ENCODE measurements around the gene PHYH.
"Not testable (repeated sequence)": the region's sequence is repeated elsewhere in the genome, so short reads cannot be mapped to it uniquely, and the experiment has no call there.

The PHYH gene

GRCh38 chr10:13308096-13308495 is 8.2 kb upstream of the PHYH start:
- peaks cover 2% of the 10 kb centered on the region for H3K4me1 Mint-ChIP-seq (ENCODE audit: low read depth)
- DNase-seq: no peak
- no peaks in the 10 kb centered on the region for H3K36me3 Mint-ChIP-seq (ENCODE audit: low read depth)
- no peaks in the 10 kb centered on the region for H3K27me3 Mint-ChIP-seq
- no peaks in the 10 kb centered on the region for H3K9me3 Mint-ChIP-seq
- no peak overlapping the region for H3K4me3 Mint-ChIP-seq
- H3K27ac Mint-ChIP-seq: no peak overlapping the region

- H3K36me3 Mint-ChIP-seq (ENCODE audit: low read depth): peaks cover 4% of the 10 kb centered on the region
- H3K27me3 Mint-ChIP-seq: no peaks in the 10 kb centered on the region
- no peak overlapping the region for H3K27ac Mint-ChIP-seq
- H3K9me3 Mint-ChIP-seq: no peaks in the 10 kb centered on the region
- peaks cover 17% of the 10 kb centered on the region for H3K4me1 Mint-ChIP-seq (ENCODE audit: low read depth)
- no peak for DNase-seq
- H3K4me3 Mint-ChIP-seq: no peak overlapping the region
Observed at GRCh38 chr10:13306103-13306502, 6.2 kb upstream of the PHYH start.

- H3K9me3 Mint-ChIP-seq: no peaks in the 10 kb centered on the region
- DNase-seq: no peak
- H3K27me3 Mint-ChIP-seq: no peaks in the 10 kb centered on the region
- H3K4me3 Mint-ChIP-seq: peak overlapping the region; percentile 84
- peak overlapping the region; percentile 98 for H3K27ac Mint-ChIP-seq
- peaks cover 4% of the 10 kb centered on the region for H3K36me3 Mint-ChIP-seq (ENCODE audit: low read depth)
- peaks cover 29% of the 10 kb centered on the region for H3K4me1 Mint-ChIP-seq (ENCODE audit: low read depth)
Observed at GRCh38 chr10:13302821-13303555, 3.1 kb upstream of the PHYH start.

- H3K27me3 Mint-ChIP-seq: no peaks in the 10 kb centered on the region
- peak overlapping the region; percentile 71 for H3K4me3 Mint-ChIP-seq
- no peak overlapping the region for H3K27ac Mint-ChIP-seq
- no peak for DNase-seq
- H3K4me1 Mint-ChIP-seq (ENCODE audit: low read depth): peaks cover 29% of the 10 kb centered on the region
- H3K9me3 Mint-ChIP-seq: no peaks in the 10 kb centered on the region
- peaks cover 11% of the 10 kb centered on the region for H3K36me3 Mint-ChIP-seq (ENCODE audit: low read depth)
Observed at GRCh38 chr10:13298748-13299436, 972 bp downstream of the PHYH start.

- Mint-ChIP-seq H3K4me3 (no peak overlapping the region), H3K4me1 (ENCODE audit: low read depth) (peaks cover 16% of the 10 kb centered on the region), H3K9me3 (no peaks in the 10 kb centered on the region), H3K36me3 (ENCODE audit: low read depth) (peaks cover 18% of the 10 kb centered on the region), H3K27ac (no peak overlapping the region), H3K27me3 (no peaks in the 10 kb centered on the region)
- no peak for DNase-seq
Observed at GRCh38 chr10:13296476-13296875, 3.4 kb downstream of the PHYH start.

- Mint-ChIP-seq H3K27ac (no peak overlapping the region), H3K9me3 (no peaks in the 10 kb centered on the region), H3K4me1 (ENCODE audit: low read depth) (peaks cover 5% of the 10 kb centered on the region), H3K27me3 (no peaks in the 10 kb centered on the region), H3K4me3 (no peak overlapping the region), H3K36me3 (ENCODE audit: low read depth) (peaks cover 18% of the 10 kb centered on the region)
- DNase-seq: no peak
Observed at GRCh38 chr10:13294784-13295183, 5.1 kb downstream of the PHYH start.

GRCh38 chr10:13291821-13292773 is 7.8 kb downstream of the PHYH start:
- H3K36me3 Mint-ChIP-seq (ENCODE audit: low read depth): peaks cover 27% of the 10 kb centered on the region
- H3K4me3 Mint-ChIP-seq: no peak overlapping the region
- H3K27ac Mint-ChIP-seq: no peak overlapping the region
- H3K4me1 Mint-ChIP-seq (ENCODE audit: low read depth): peaks cover 4% of the 10 kb centered on the region
- DNase-seq: no peak
- no peaks in the 10 kb centered on the region for H3K27me3 Mint-ChIP-seq
- no peaks in the 10 kb centered on the region for H3K9me3 Mint-ChIP-seq

GRCh38 chr10:13291061-13291460 is 8.8 kb downstream of the PHYH start:
- Mint-ChIP-seq H3K36me3 (ENCODE audit: low read depth) (peaks cover 29% of the 10 kb centered on the region), H3K27ac (no peak overlapping the region), H3K27me3 (no peaks in the 10 kb centered on the region), H3K4me1 (ENCODE audit: low read depth) (peaks cover 4% of the 10 kb centered on the region), H3K9me3 (no peaks in the 10 kb centered on the region), H3K4me3 (no peak overlapping the region)
- no peak for DNase-seq

GRCh38 chr10:13284050-13284449 is 15.8 kb downstream of the PHYH start:
- no peak overlapping the region for H3K4me3 Mint-ChIP-seq
- H3K27me3 Mint-ChIP-seq: no peaks in the 10 kb centered on the region
- DNase-seq: no peak
- H3K9me3 Mint-ChIP-seq: no peaks in the 10 kb centered on the region
- H3K4me1 Mint-ChIP-seq (ENCODE audit: low read depth): peaks cover 6% of the 10 kb centered on the region
- peaks cover 39% of the 10 kb centered on the region for H3K36me3 Mint-ChIP-seq (ENCODE audit: low read depth)
- no peak overlapping the region for H3K27ac Mint-ChIP-seq

- peaks cover 30% of the 10 kb centered on the region for H3K36me3 Mint-ChIP-seq (ENCODE audit: low read depth)
- not testable (repeated sequence) for H3K27me3 Mint-ChIP-seq; H3K9me3 Mint-ChIP-seq; H3K4me3 Mint-ChIP-seq; DNase-seq; H3K27ac Mint-ChIP-seq; H3K4me1 Mint-ChIP-seq (ENCODE audit: low read depth)
Observed at GRCh38 chr10:13282348-13282747, 17.5 kb downstream of the PHYH start.

GRCh38 chr10:13276749-13277365 is 23.0 kb downstream of the PHYH start:
- H3K27ac Mint-ChIP-seq: no peak overlapping the region
- H3K4me3 Mint-ChIP-seq: no peak overlapping the region
- H3K9me3 Mint-ChIP-seq: no peaks in the 10 kb centered on the region
- H3K36me3 Mint-ChIP-seq (ENCODE audit: low read depth): peaks cover 21% of the 10 kb centered on the region
- DNase-seq: no peak
- no peaks in the 10 kb centered on the region for H3K27me3 Mint-ChIP-seq
- H3K4me1 Mint-ChIP-seq (ENCODE audit: low read depth): no peaks in the 10 kb centered on the region

GRCh38 chr10:13276146-13276545 is 23.7 kb downstream of the PHYH start:
- H3K36me3 Mint-ChIP-seq (ENCODE audit: low read depth): peaks cover 17% of the 10 kb centered on the region
- not testable (repeated sequence) for H3K27ac Mint-ChIP-seq; H3K9me3 Mint-ChIP-seq; H3K27me3 Mint-ChIP-seq; DNase-seq; H3K4me3 Mint-ChIP-seq; H3K4me1 Mint-ChIP-seq (ENCODE audit: low read depth)

GRCh38 chr10:13272164-13272571 is 27.7 kb downstream of the PHYH start:
- Mint-ChIP-seq H3K27me3 (no peaks in the 10 kb centered on the region), H3K36me3 (ENCODE audit: low read depth) (no peaks in the 10 kb centered on the region), H3K27ac (no peak overlapping the region), H3K4me3 (no peak overlapping the region), H3K9me3 (no peaks in the 10 kb centered on the region), H3K4me1 (ENCODE audit: low read depth) (peaks cover 2% of the 10 kb centered on the region)
- DNase-seq: no peak

- H3K27ac Mint-ChIP-seq: no peak overlapping the region
Observed at GRCh38 chr10:13271552-13272163, 28.2 kb downstream of the PHYH start.

More at GRCh38 chr10:13271552-13272163, 28.2 kb downstream of the PHYH start:
- no peaks in the 10 kb centered on the region for H3K27me3 Mint-ChIP-seq
- peak; percentile 57 for DNase-seq
- H3K4me1 Mint-ChIP-seq (ENCODE audit: low read depth): peaks cover 2% of the 10 kb centered on the region
- H3K4me3 Mint-ChIP-seq: no peak overlapping the region
- H3K36me3 Mint-ChIP-seq (ENCODE audit: low read depth): no peaks in the 10 kb centered on the region
- no peaks in the 10 kb centered on the region for H3K9me3 Mint-ChIP-seq

All from activated T-cell treated with anti-CD3 and anti-CD28 coated beads, Interleukin-2, amount 50 U/mL, for 24 hours (primary cell).